ENCODE data around the gene KRTAP10-2. TPM values are rescaled to one million over a fixed set of nuclear protein-coding genes. Genes with fewer than 3 reads are reported as not detected.
A peak's percentile ranks its signal among the peaks of the same experiment; 100 is the strongest.

Gene KRTAP10-2
- total RNA-seq, 6 experiments from 2014 or later, result not detected

DNA sequence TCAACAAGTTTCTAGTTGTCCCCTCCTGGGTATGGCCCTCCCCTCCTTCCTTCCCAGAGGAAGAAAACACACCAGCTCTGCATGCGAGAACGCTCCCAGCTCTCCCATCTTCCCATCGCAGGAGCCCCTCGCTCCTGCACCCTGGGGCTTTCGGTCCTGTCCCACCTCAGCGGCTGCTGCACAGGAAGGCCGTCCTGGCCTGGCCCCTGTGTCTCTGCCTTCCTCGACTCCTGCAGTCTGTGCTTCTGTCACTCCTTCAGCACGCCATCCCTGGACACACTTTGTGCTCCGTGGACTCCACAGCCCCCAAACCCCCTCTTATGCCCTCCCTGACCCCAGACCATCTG is 34.5 kb downstream of the KRTAP10-2 start:
- H3K27me3 ChIP-seq, result no peaks in the 10 kb centered on the region
- no peak for TF ChIP-seq CTCF (IDR thresholded peaks at IDR 0.05)
- TF ChIP-seq POLR2A (IDR thresholded peaks at IDR 0.05), result no peak
- H3K9me3 ChIP-seq, result no peaks in the 10 kb centered on the region
- DNase-seq (peak in 2 of 3 donors; percentile 16 to 38), ATAC-seq (no peak)
- no peaks in the 10 kb centered on the region for H3K4me1 ChIP-seq
- 88% methylated on average over 10 of the region's 10 CpGs for WGBS (ENCODE audit: insufficient coverage, low coverage, low lambda C conversion rate, missing lambda C conversion rate)
- no peak overlapping the region for H3K4me3 ChIP-seq
- no peaks in the 10 kb centered on the region for H3K36me3 ChIP-seq
- intact Hi-C loops (cut with DNase I), result loop anchor here (10.0 kb wide), 2 partner anchors 268 to 278 kb away; no protein-coding TSS in a partner anchor
- no peak overlapping the region for H3K27ac ChIP-seq

DNA sequence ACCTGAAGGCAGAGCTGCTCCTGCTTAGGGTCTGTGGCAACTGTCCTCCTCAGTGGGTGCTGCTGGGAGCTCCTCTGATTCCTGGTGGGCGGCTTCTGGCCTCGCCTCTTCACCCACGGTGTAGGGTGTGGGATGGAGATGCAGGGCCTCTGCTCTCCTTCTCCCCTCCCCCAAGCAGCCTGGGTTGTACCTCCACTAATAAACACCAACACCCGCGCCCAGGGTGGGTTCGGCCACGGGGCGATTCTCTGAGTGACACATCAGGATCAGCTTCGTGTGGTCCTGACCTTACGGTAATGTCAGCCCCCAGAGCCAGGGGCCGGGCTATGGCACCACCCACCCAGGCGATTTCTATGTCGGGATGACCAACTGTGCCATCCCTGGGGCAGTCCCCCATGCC is 35.0 kb downstream of the KRTAP10-2 start:
- ATAC-seq (no peak), DNase-seq (peak in 2 of 3 donors; percentile 13 to 50)
- no peak for TF ChIP-seq CTCF (IDR thresholded peaks at IDR 0.05)
- TF ChIP-seq POLR2A (IDR thresholded peaks at IDR 0.05), result no peak
- H3K27me3 ChIP-seq, result no peaks in the 10 kb centered on the region
- no peak overlapping the region for H3K27ac ChIP-seq
- no peak overlapping the region for H3K4me3 ChIP-seq
- no peaks in the 10 kb centered on the region for H3K36me3 ChIP-seq
- intact Hi-C loops (cut with DNase I), result loop anchor here (10.0 kb wide), 2 partner anchors 268 to 278 kb away; no protein-coding TSS in a partner anchor
- WGBS (ENCODE audit: insufficient coverage, low coverage, low lambda C conversion rate, missing lambda C conversion rate), result 73% methylated on average over 6 of the region's 13 CpGs
- no peaks in the 10 kb centered on the region for H3K4me1 ChIP-seq
- no peaks in the 10 kb centered on the region for H3K9me3 ChIP-seq

GRCh38 chr21:44515359-44516165 is 35.7 kb downstream of the KRTAP10-2 start:
- H3K4me3 ChIP-seq, result no peak overlapping the region
- no peak overlapping the region for H3K27ac ChIP-seq
- H3K27me3 ChIP-seq, result no peaks in the 10 kb centered on the region
- H3K36me3 ChIP-seq, result no peaks in the 10 kb centered on the region
- no peaks in the 10 kb centered on the region for H3K4me1 ChIP-seq
- intact Hi-C loops (cut with DNase I), result loop anchor here (10.0 kb wide), 2 partner anchors 269 to 279 kb away; no protein-coding TSS in a partner anchor
- DNase-seq (peak in 2 of 3 donors; percentile 20 to 31), ATAC-seq (no peak)
- no peaks in the 10 kb centered on the region for H3K9me3 ChIP-seq
- WGBS (ENCODE audit: insufficient coverage, low coverage, low lambda C conversion rate, missing lambda C conversion rate), result 95% methylated on average over 7 of the region's 32 CpGs
- no peak for TF ChIP-seq POLR2A (IDR thresholded peaks at IDR 0.05)
- TF ChIP-seq CTCF (IDR thresholded peaks at IDR 0.05), result no peak

GRCh38 chr21:44514746-44515358 is 36.5 kb downstream of the KRTAP10-2 start:
- ATAC-seq (no peak), DNase-seq (peak in 2 of 3 donors; percentile 7 to 31)
- Histone ChIP-seq H3K4me3 (no peak overlapping the region), H3K9me3 (no peaks in the 10 kb centered on the region), H3K4me1 (no peaks in the 10 kb centered on the region), H3K27ac (no peak overlapping the region), H3K27me3 (no peaks in the 10 kb centered on the region), H3K36me3 (no peaks in the 10 kb centered on the region)
- TF ChIP-seq POLR2A (IDR thresholded peaks at IDR 0.05), result no peak
- no peak for TF ChIP-seq CTCF (IDR thresholded peaks at IDR 0.05)
- WGBS (ENCODE audit: insufficient coverage, low coverage, low lambda C conversion rate, missing lambda C conversion rate), result 29% methylated on average over 8 of the region's 11 CpGs
- intact Hi-C loops (cut with DNase I), result loop anchor here (10.0 kb wide), 2 partner anchors 270 to 280 kb away; no protein-coding TSS in a partner anchor
